ENCODE data around the gene CLNS1A. TPM values are rescaled to one million over a fixed set of nuclear protein-coding genes. Genes with fewer than 3 reads are reported as not detected.

The CLNS1A gene
- total RNA-seq, 1 donor from 2014 or later, result 113 TPM

GRCh38 chr11:77619576-77620198, 17.9 kb downstream of the CLNS1A start:
- DNase-seq, result peak; percentile 73

GRCh38 chr11:77617892-77618291, 19.7 kb downstream of the CLNS1A start:
- DNase-seq, result no peak

GRCh38 chr11:77611921-77612320, 25.7 kb downstream of the CLNS1A start:
- DNase-seq, result no peak

- DNase-seq, result no peak
Measured at GRCh38 chr11:77609234-77609633, 28.4 kb downstream of the CLNS1A start.

GRCh38 chr11:77604281-77604680, 33.3 kb downstream of the CLNS1A start:
- no peak for DNase-seq

GRCh38 chr11:77602381-77603088, 35.1 kb downstream of the CLNS1A start:
- no peak for DNase-seq

- DNase-seq, result no peak
Measured at GRCh38 chr11:77598195-77598594, 39.4 kb downstream of the CLNS1A start.

GRCh38 chr11:77596626-77597025, 41.0 kb downstream of the CLNS1A start:
- no peak for DNase-seq

- no peak for DNase-seq
Measured at GRCh38 chr11:77593883-77594282, 43.7 kb downstream of the CLNS1A start.

- DNase-seq, result no peak
Measured at GRCh38 chr11:77592727-77593126, 44.9 kb downstream of the CLNS1A start.

GRCh38 chr11:77590194-77590782, 47.3 kb downstream of the CLNS1A start:
- peak; percentile 54 for DNase-seq

- peak; percentile 93 for DNase-seq
Measured at GRCh38 chr11:77589521-77590193, 47.9 kb downstream of the CLNS1A start, which contains the start of gene AQP11. Gene AQP11 (plus strand): TSS chr11:77589953. CDS start chr11:77589993, 40 bp downstream.

GRCh38 chr11:77589181-77589520, 48.4 kb downstream of the CLNS1A start:
- no peak for DNase-seq

GRCh38 chr11:77580712-77581337, 56.8 kb downstream of the CLNS1A start:
- peak; percentile 14 for DNase-seq

GRCh38 chr11:77575428-77575827, 62.2 kb downstream of the CLNS1A start:
- peak; percentile 18 for DNase-seq

GRCh38 chr11:77570896-77571295, 66.7 kb downstream of the CLNS1A start:
- DNase-seq, result peak; percentile 41

- no peak for DNase-seq
Measured at GRCh38 chr11:77569676-77570070, 67.9 kb downstream of the CLNS1A start.

GRCh38 chr11:77568916-77569675, 68.5 kb downstream of the CLNS1A start:
- DNase-seq, result no peak

GRCh38 chr11:77568306-77568705, 69.3 kb downstream of the CLNS1A start:
- DNase-seq, result no peak

All from tongue (tissue), 2 donors.